PC-3 (cell line): ENCODE data around the gene FAM163B. TPM values are rescaled to one million over a fixed set of nuclear protein-coding genes. Genes with fewer than 3 reads are reported as not detected.

ENCODE experiments used
- ATAC-seq: fragments of 200-7000 bp; cut with Tn5 transposase; 2 replicates; pipeline ENCODE4 v1.9.1; 2020; ENCODE audit warnings: mild to moderate bottlenecking, moderate library complexity
- BruUV-seq: library from RNA; stranded (reverse); fragments of 400-500 nt; replicated peaks from 2 replicates; lab custom pipeline; 2021; lab: Mats Ljungman, UMichigan
- CTCF ChIA-PET: fragments of 300-600 bp; sonication (Branson Sonifier 250); formaldehyde crosslinking; loops from one replicate; lab custom pipeline; 2022; ENCODE audit warnings: antibody characterized with exemption; lab: Charles Lee
- POLR2A ChIA-PET: fragments of 300-600 bp; sonication (Branson Sonifier 250); formaldehyde crosslinking; loops from one replicate; lab custom pipeline; 2022; ENCODE audit warnings: antibody characterized with exemption; ENCODE audit not compliant: unreplicated experiment; lab: Charles Lee
- DNase-seq: peaks from one replicate; pipeline ENCODE4 v3.0.0-alpha.2; 2015
- H2AFZ ChIP-seq: fragments of 300-600 bp; sonication (generic); 2 replicates; pipeline ENCODE4 v1.6.0; 2016; ENCODE audit warnings: antibody characterized with exemption, low read length
- H3F3A ChIP-seq: fragments of 300-600 bp; sonication (generic); one replicate; pipeline ENCODE4 v1.6.0; 2017; ENCODE audit warnings: antibody characterized with exemption, low read length, control low read depth, mild to moderate bottlenecking; ENCODE audit not compliant: unreplicated experiment
- H3K27ac ChIP-seq: fragments of 300-600 bp; sonication (generic); 2 replicates; pipeline ENCODE4 v1.5.1; 2016; ENCODE audit warnings: mild to moderate bottlenecking, low read length
- H3K27me3 ChIP-seq: fragments of 300-600 bp; sonication (generic); 2 replicates; pipeline ENCODE4 v1.6.1; 2016; ENCODE audit warnings: low read length, mixed read lengths
- H3K36me3 ChIP-seq: fragments of 300-600 bp; sonication (generic); 2 replicates; pipeline ENCODE4 v1.6.1; 2016; ENCODE audit warnings: low read depth, mixed run types, low read length, mixed read lengths
- H3K4me1 ChIP-seq: fragments of 300-600 bp; sonication (generic); 2 replicates; pipeline ENCODE4 v1.5.1; 2016; ENCODE audit warnings: low read length; ENCODE audit not compliant: insufficient read depth
- H3K4me2 ChIP-seq: fragments of 300-600 bp; sonication (generic); 2 replicates; pipeline ENCODE4 v1.6.0; 2016; ENCODE audit warnings: low read length
- H3K4me3 ChIP-seq: fragments of 300-600 bp; sonication (generic); 2 replicates; pipeline ENCODE4 v1.5.1; 2016; ENCODE audit warnings: mild to moderate bottlenecking, low read length, mixed read lengths
- H3K79me2 ChIP-seq: fragments of 300-600 bp; sonication (generic); 2 replicates; pipeline ENCODE4 v1.6.1; 2017; ENCODE audit warnings: low read length, mixed read lengths
- H3K9ac ChIP-seq: fragments of 300-600 bp; sonication (generic); 2 replicates; pipeline ENCODE4 v1.6.0; 2016; ENCODE audit warnings: mild to moderate bottlenecking, low read length
- H3K9me2 ChIP-seq: fragments of 300-600 bp; sonication (generic); replicated peaks from 2 replicates; pipeline ENCODE4 v1.6.1; 2016; ENCODE audit warnings: mixed run types, low read length, mixed read lengths
- H3K9me3 ChIP-seq: fragments of 300-600 bp; sonication (generic); 2 replicates; pipeline ENCODE4 v1.6.1; 2016; ENCODE audit warnings: low read length, mixed read lengths
- H4K20me1 ChIP-seq: fragments of 300-600 bp; sonication (generic); 2 replicates; pipeline ENCODE4 v1.6.1; 2016; ENCODE audit warnings: low read length, mixed read lengths
- EZH2 ChIP-seq: fragments of 300-600 bp; sonication (generic); IDR thresholded peaks from one replicate; pipeline ENCODE4 v1.6.1; 2017; ENCODE audit warnings: antibody characterized with exemption, mild to moderate bottlenecking, low read length; ENCODE audit not compliant: unreplicated experiment
- EZH2phosphoT487 ChIP-seq: fragments of 300-600 bp; sonication (generic); IDR thresholded peaks from 2 replicates; pipeline ENCODE4 v1.6.1; 2018; ENCODE audit warnings: mild to moderate bottlenecking, antibody characterized with exemption, low read length, borderline replicate concordance
- intact Hi-C: fragments of 100-400 bp; cut with micrococcal nuclease; formaldehyde crosslinking; loops from 2 replicates; pipeline ENCODE4 v1.9.0; 2023
- total RNA-seq: library from RNA; depleted of rRNA; stranded (reverse); fragments of >200 nt; gene quantifications from 2 replicates; pipeline ENCODE4 v1.2.3, GENCODE V29; 2014
- TF ChIP-seq, protein P1 (sequence below): fragments of 300-600 bp; sonication (generic); conservative IDR thresholded peaks from 2 replicates; pipeline ENCODE4 v1.5.1; 2017; ENCODE audit warnings: antibody characterized with exemption, low read depth, mild to moderate bottlenecking, low read length

The FAM163B gene
- total RNA-seq, 1 experiment from 2014 or later, result not detected

DNA sequence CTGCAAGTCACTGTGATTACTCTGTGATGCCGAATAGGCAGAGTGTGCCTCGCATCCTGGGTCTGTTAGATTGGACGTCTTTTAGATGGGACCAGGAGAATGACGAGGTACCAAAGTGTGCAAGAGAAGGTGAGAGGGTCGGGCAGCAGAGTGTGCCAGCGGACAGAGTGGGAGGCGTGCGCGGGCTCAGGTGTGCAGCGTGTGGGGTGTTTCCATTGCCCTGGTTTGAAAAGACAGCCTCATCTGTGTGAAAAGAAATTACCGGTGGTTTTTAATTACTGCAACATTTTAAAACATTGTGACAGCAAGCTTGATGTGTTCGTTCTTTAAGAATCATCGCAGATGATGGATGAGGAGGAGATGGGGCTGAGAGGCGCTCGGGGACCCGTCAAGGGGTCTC is 4.2 kb upstream of the FAM163B start:
- intact Hi-C loops, result no loop called here
- Histone ChIP-seq H3K27me3 (peaks cover 84% of the 10 kb centered on the region), H3K36me3 (no peaks in the 10 kb centered on the region), H3F3A (no peaks in the 10 kb centered on the region), H3K27ac (no peak overlapping the region), H3K9me3 (no peaks in the 10 kb centered on the region), H3K4me3 (no peak overlapping the region), H3K9me2 (no peaks in the 10 kb centered on the region), H3K4me1 (no peaks in the 10 kb centered on the region), H3K4me2 (no peak overlapping the region), H3K79me2 (no peaks in the 10 kb centered on the region), H2AFZ (no peak overlapping the region), H3K9ac (no peak overlapping the region), H4K20me1 (no peaks in the 10 kb centered on the region)
- POLR2A ChIA-PET, result no interaction called here
- ATAC-seq (no peak), DNase-seq (no peak)
- CTCF ChIA-PET, result no interaction called here
- no peak for TF ChIP-seq EZH2phosphoT487
- no peak for TF ChIP-seq EZH2
- TF ChIP-seq, protein P1, sequence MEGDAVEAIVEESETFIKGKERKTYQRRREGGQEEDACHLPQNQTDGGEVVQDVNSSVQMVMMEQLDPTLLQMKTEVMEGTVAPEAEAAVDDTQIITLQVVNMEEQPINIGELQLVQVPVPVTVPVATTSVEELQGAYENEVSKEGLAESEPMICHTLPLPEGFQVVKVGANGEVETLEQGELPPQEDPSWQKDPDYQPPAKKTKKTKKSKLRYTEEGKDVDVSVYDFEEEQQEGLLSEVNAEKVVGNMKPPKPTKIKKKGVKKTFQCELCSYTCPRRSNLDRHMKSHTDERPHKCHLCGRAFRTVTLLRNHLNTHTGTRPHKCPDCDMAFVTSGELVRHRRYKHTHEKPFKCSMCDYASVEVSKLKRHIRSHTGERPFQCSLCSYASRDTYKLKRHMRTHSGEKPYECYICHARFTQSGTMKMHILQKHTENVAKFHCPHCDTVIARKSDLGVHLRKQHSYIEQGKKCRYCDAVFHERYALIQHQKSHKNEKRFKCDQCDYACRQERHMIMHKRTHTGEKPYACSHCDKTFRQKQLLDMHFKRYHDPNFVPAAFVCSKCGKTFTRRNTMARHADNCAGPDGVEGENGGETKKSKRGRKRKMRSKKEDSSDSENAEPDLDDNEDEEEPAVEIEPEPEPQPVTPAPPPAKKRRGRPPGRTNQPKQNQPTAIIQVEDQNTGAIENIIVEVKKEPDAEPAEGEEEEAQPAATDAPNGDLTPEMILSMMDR, result no peak
- no TSS peak for BruUV-seq

DNA sequence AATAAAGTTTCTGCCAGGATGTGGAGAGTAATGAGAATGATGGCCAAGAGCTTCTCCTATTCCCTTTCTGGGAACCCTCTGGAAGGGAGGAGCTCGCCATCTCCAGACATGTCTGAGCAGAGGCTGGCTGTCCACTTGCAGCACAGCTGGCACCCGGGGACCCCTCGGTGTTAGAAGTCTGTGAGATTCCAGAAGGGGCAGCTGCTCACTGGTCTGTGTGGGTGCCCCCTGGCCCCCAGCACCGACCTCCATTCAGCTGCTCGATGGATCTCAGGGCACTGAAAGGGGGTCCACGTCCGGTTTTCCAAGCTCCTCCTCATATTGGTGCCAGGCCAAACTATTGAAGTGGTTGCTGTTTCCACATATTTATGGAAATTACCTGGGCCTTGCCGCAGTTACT is 3.6 kb upstream of the FAM163B start:
- ChIA-PET CTCF (no interaction called here), POLR2A (no interaction called here)
- no TSS peak for BruUV-seq
- intact Hi-C loops, result no loop called here
- Histone ChIP-seq H3K9me2 (no peaks in the 10 kb centered on the region), H3K4me1 (no peaks in the 10 kb centered on the region), H3K27ac (no peak overlapping the region), H3K79me2 (no peaks in the 10 kb centered on the region), H3F3A (no peaks in the 10 kb centered on the region), H3K36me3 (no peaks in the 10 kb centered on the region), H3K9me3 (no peaks in the 10 kb centered on the region), H4K20me1 (no peaks in the 10 kb centered on the region), H3K9ac (no peak overlapping the region), H2AFZ (no peak overlapping the region), H3K4me3 (no peak overlapping the region), H3K27me3 (peaks cover 85% of the 10 kb centered on the region), H3K4me2 (no peak overlapping the region)
- TF ChIP-seq EZH2 (no peak), EZH2phosphoT487 (no peak)
- TF ChIP-seq, protein P1, result no peak
- DNase-seq (no peak), ATAC-seq (no peak)

DNA sequence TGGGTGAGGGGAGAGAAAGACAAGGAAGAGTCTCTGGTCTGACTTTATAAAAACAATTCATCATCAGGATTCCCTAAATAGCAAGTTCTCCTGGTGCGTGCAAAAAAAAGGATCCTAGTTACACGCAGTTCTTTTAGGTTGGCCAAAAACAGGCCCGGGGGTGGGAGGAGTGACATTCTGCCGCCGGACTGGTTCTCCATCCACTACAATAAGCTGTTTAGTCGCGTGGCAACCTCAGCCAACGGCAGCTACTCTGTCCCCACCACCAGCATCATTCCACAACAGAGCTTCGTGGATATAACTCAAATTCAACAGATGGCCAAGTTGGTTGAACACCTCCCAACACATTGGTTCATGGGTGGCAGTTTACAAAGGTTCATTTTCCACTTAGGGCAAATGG is 2.9 kb upstream of the FAM163B start:
- Histone ChIP-seq H3K4me3 (no peak overlapping the region), H3K79me2 (no peaks in the 10 kb centered on the region), H3K36me3 (no peaks in the 10 kb centered on the region), H3K27ac (no peak overlapping the region), H3F3A (no peaks in the 10 kb centered on the region), H3K27me3 (peaks cover 85% of the 10 kb centered on the region), H3K4me1 (no peaks in the 10 kb centered on the region), H3K9me3 (no peaks in the 10 kb centered on the region), H3K9me2 (no peaks in the 10 kb centered on the region), H3K9ac (no peak overlapping the region), H4K20me1 (no peaks in the 10 kb centered on the region), H3K4me2 (no peak overlapping the region), H2AFZ (no peak overlapping the region)
- intact Hi-C loops, result no loop called here
- ChIA-PET POLR2A (no interaction called here), CTCF (no interaction called here)
- DNase-seq, result no peak
- BruUV-seq, result no TSS peak
- no peak for ATAC-seq
- TF ChIP-seq, protein P1, result no peak
- TF ChIP-seq EZH2phosphoT487 (no peak), EZH2 (no peak)
